Gastrocnemius medialis (tissue), 4 donors: ENCODE results near the gene MDM2.

Source experiments
- POLR2A ChIP-seq, 2 donors: fragments of 450-650 bp; IDR thresholded peaks; one replicate each; pipeline ENCODE4 v1.6.1; 2017; ENCODE audit warnings: antibody characterized with exemption in 2 of 2, mild to moderate bottlenecking in 2 of 2, moderate library complexity in 2 of 2
- TF ChIP-seq, protein P1 (sequence below), 5 experiments: fragments of 450-650 bp in 3 of 5; fragments of 200-600 bp in 2 of 5; sonication (generic) in 2 of 5; IDR thresholded peaks in 4 of 5; conservative IDR thresholded peaks in 1 of 5; 1 replicate in 4 of 5; 2 replicates in 1 of 5; pipeline ENCODE4 v1.5.1; 2016 to 2019; ENCODE audit warnings: antibody characterized with exemption in 5 of 5, mild to moderate bottlenecking in 3 of 5, moderate library complexity in 3 of 5

DNA sequence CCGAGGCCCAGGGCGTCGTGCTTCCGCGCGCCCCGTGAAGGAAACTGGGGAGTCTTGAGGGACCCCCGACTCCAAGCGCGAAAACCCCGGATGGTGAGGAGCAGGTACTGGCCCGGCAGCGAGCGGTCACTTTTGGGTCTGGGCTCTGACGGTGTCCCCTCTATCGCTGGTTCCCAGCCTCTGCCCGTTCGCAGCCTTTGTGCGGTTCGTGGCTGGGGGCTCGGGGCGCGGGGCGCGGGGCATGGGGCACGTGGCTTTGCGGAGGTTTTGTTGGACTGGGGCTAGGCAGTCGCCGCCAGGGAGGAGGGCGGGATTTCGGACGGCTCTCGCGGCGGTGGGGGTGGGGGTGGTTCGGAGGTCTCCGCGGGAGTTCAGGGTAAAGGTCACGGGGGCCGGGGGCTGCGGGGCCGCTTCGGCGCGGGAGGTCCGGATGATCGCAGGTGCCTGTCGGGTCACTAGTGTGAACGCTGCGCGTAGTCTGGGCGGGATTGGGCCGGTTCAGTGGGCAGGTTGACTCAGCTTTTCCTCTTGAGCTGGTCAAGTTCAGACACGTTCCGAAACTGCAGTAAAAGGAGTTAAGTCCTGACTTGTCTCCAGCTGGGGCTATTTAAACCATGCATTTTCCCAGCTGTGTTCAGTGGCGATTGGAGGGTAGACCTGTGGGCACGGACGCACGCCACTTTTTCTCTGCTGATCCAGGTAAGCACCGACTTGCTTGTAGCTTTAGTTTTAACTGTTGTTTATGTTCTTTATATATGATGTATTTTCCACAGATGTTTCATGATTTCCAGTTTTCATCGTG is 612 bp downstream of the MDM2 start:
- TF ChIP-seq, protein P1, sequence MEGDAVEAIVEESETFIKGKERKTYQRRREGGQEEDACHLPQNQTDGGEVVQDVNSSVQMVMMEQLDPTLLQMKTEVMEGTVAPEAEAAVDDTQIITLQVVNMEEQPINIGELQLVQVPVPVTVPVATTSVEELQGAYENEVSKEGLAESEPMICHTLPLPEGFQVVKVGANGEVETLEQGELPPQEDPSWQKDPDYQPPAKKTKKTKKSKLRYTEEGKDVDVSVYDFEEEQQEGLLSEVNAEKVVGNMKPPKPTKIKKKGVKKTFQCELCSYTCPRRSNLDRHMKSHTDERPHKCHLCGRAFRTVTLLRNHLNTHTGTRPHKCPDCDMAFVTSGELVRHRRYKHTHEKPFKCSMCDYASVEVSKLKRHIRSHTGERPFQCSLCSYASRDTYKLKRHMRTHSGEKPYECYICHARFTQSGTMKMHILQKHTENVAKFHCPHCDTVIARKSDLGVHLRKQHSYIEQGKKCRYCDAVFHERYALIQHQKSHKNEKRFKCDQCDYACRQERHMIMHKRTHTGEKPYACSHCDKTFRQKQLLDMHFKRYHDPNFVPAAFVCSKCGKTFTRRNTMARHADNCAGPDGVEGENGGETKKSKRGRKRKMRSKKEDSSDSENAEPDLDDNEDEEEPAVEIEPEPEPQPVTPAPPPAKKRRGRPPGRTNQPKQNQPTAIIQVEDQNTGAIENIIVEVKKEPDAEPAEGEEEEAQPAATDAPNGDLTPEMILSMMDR (IDR thresholded peaks at IDR 0.05 in 4 of 5, conservative IDR thresholded peaks at IDR 0.05 in 1 of 5) = peak in 1 of 5 experiments; percentile 32
- TF ChIP-seq POLR2A (IDR thresholded peaks at IDR 0.05) = peak; percentile 18 to 30
